HL-60 (cell line): ENCODE data around the gene S100PBP.

Experiments
- CTCF ChIP-seq: IDR thresholded peaks from one replicate; pipeline ENCODE4 v1.5.1; 2011; ENCODE audit warnings: low read length, control low read depth, inconsistent platforms; ENCODE audit not compliant: insufficient read depth
- GABPA ChIP-seq: IDR thresholded peaks from 2 replicates; pipeline ENCODE4 v1.6.1; 2012; ENCODE audit warnings: low read depth

- TF ChIP-seq CTCF (no peak), GABPA (no peak)
Measured at GRCh38 chr1:32779242-32779641, 38.2 kb upstream of the S100PBP start.
